Mesendoderm (in vitro differentiated cells): ENCODE results near the gene SSH2.

Experiments used
- DNase-seq: peaks from one replicate; pipeline ENCODE4 v3.0.0; 2013
- H2AK5ac ChIP-seq: 2 replicates; pipeline ENCODE4 v1.6.1; 2013; ENCODE audit warnings: low read length, inconsistent platforms
- H2BK120ac ChIP-seq: 2 replicates; pipeline ENCODE4 v1.6.1; 2013; ENCODE audit warnings: low read depth, mild to moderate bottlenecking, low read length, moderate library complexity, mixed read lengths
- H2BK15ac ChIP-seq: replicated peaks from 2 replicates; pipeline ENCODE4 v1.6.1; 2013; ENCODE audit warnings: low read depth, mild to moderate bottlenecking, moderate library complexity
- H2BK5ac ChIP-seq: 2 replicates; pipeline ENCODE4 v1.6.1; 2013; ENCODE audit warnings: low read length, inconsistent platforms
- H3K18ac ChIP-seq: 2 replicates; pipeline ENCODE4 v1.6.1; 2013; ENCODE audit warnings: mild to moderate bottlenecking, low read length, mixed read lengths
- H3K23ac ChIP-seq: one replicate; pipeline ENCODE4 v1.6.1; 2013; ENCODE audit warnings: low read length
- H3K27ac ChIP-seq: 2 replicates; pipeline ENCODE4 v1.5.1; 2013; ENCODE audit warnings: low read depth, mild to moderate bottlenecking, inconsistent platforms, low read length, moderate library complexity
- H3K27me3 ChIP-seq: 2 replicates; pipeline ENCODE4 v1.6.1; 2013; ENCODE audit warnings: low read length, control low read depth, mild to moderate bottlenecking, inconsistent platforms; ENCODE audit not compliant: insufficient read depth, poor library complexity
- H3K36me3 ChIP-seq: 2 replicates; pipeline ENCODE4 v1.6.1; 2013; ENCODE audit warnings: low read length, inconsistent platforms; ENCODE audit not compliant: control insufficient read depth, insufficient read depth
- H3K4ac ChIP-seq: one replicate; pipeline ENCODE4 v1.6.1; 2013; ENCODE audit warnings: low read depth, mild to moderate bottlenecking, low read length, moderate library complexity
- H3K4me1 ChIP-seq: 2 replicates; pipeline ENCODE4 v1.6.1; 2013; ENCODE audit warnings: low read depth, low read length, inconsistent platforms; ENCODE audit not compliant: control insufficient read depth
- H3K4me2 ChIP-seq: 2 replicates; pipeline ENCODE4 v1.6.1; 2013; ENCODE audit warnings: low read length
- H3K4me3 ChIP-seq: 2 replicates; pipeline ENCODE4 v1.5.1; 2013; ENCODE audit warnings: mild to moderate bottlenecking, low read length
- H3K56ac ChIP-seq: one replicate; pipeline ENCODE4 v1.6.1; 2013; ENCODE audit warnings: low read length
- H3K79me1 ChIP-seq: 2 replicates; pipeline ENCODE4 v1.6.1; 2013; ENCODE audit warnings: low read length, inconsistent platforms
- H3K79me2 ChIP-seq: 2 replicates; pipeline ENCODE4 v1.6.1; 2013; ENCODE audit warnings: mild to moderate bottlenecking, low read length; ENCODE audit not compliant: control insufficient read depth, insufficient read depth
- H3K9ac ChIP-seq: 2 replicates; pipeline ENCODE4 v1.6.1; 2013; ENCODE audit warnings: low read length, inconsistent platforms
- H4K5ac ChIP-seq: one replicate; pipeline ENCODE4 v1.6.1; 2013; ENCODE audit warnings: low read length
- H4K8ac ChIP-seq: one replicate; pipeline ENCODE4 v1.6.1; 2013; ENCODE audit warnings: low read depth, mild to moderate bottlenecking, control low read depth, low read length, moderate library complexity
- WGBS: extraction: QIAGEN DNeasy Blood & Tissue Kit; methylation state at CpG from one replicate; pipeline ENCODE4 v1.1.7; 2013; ENCODE audit warnings: low lambda C conversion rate, missing lambda C conversion rate; ENCODE audit not compliant: insufficient coverage; ENCODE audit errors: extremely low coverage; 5-methylcytosine and 5-hydroxymethylcytosine counted together

The SSH2 gene

GRCh38 chr17:29593591-29594518 is 336.2 kb downstream of the SSH2 start:
- peak overlapping the region; percentile 51 for H3K4me2 ChIP-seq
- peak; percentile 87 for DNase-seq
- no peak overlapping the region for H2BK120ac ChIP-seq
- H3K4ac ChIP-seq = no peak overlapping the region
- peak overlapping the region; percentile 43 for H3K9ac ChIP-seq
- H3K4me3 ChIP-seq = peak overlapping the region; percentile 30
- peak overlapping the region; percentile 72 for H3K56ac ChIP-seq
- no peak overlapping the region for H4K5ac ChIP-seq
- H4K8ac ChIP-seq = no peak overlapping the region
- no peak overlapping the region for H2AK5ac ChIP-seq
- no peaks in the 10 kb centered on the region for H3K79me1 ChIP-seq
- no peak overlapping the region for H3K18ac ChIP-seq
- no peak overlapping the region for H2BK5ac ChIP-seq
- no peak overlapping the region for H2BK15ac ChIP-seq
- no peaks in the 10 kb centered on the region for H3K79me2 ChIP-seq
- no peak overlapping the region for H3K27ac ChIP-seq
- peaks cover 7% of the 10 kb centered on the region for H3K4me1 ChIP-seq
- H3K23ac ChIP-seq = no peak overlapping the region
- no peaks in the 10 kb centered on the region for H3K27me3 ChIP-seq
- no CpG with 5 or more reads among the region's 64 CpGs for WGBS
- no peaks in the 10 kb centered on the region for H3K36me3 ChIP-seq

GRCh38 chr17:29592850-29593551 is 337.0 kb downstream of the SSH2 start, which contains the start of gene ANKRD13B:
Gene ANKRD13B, plus strand, starts transcription at chr17:29593132. Its CDS starts 490 bp downstream, at chr17:29593622.
- Histone ChIP-seq H3K36me3 (no peaks in the 10 kb centered on the region), H3K9ac (peak within 1 kb of the TSS; percentile 48), H3K56ac (peak within 1 kb of the TSS; percentile 72), H3K4ac (no peak within 1 kb of the TSS), H2AK5ac (no peak within 1 kb of the TSS), H3K79me2 (peaks cover 4% of the 10 kb centered on the region), H2BK15ac (no peak within 1 kb of the TSS), H3K23ac (no peak within 1 kb of the TSS), H3K4me2 (peak within 1 kb of the TSS; percentile 60), H3K18ac (no peak within 1 kb of the TSS), H4K5ac (no peak within 1 kb of the TSS), H2BK120ac (no peak within 1 kb of the TSS), H3K4me1 (peaks cover 7% of the 10 kb centered on the region), H3K79me1 (no peaks in the 10 kb centered on the region), H4K8ac (no peak within 1 kb of the TSS), H3K4me3 (peak within 1 kb of the TSS; percentile 46), H3K27ac (no peak within 1 kb of the TSS), H3K27me3 (no peaks in the 10 kb centered on the region), H2BK5ac (no peak within 1 kb of the TSS)
- no peak for DNase-seq
- no CpG with 5 or more reads among the region's 96 CpGs for WGBS

- H3K4me2 ChIP-seq = peak overlapping the region; percentile 91
- no peak overlapping the region for H2BK120ac ChIP-seq
- WGBS = no CpG with 5 or more reads among the region's 25 CpGs
- H2BK15ac ChIP-seq = no peak overlapping the region
- H2AK5ac ChIP-seq = no peak overlapping the region
- peak overlapping the region; percentile 70 for H3K9ac ChIP-seq
- H3K4me1 ChIP-seq = peaks cover 1% of the 10 kb centered on the region
- H4K8ac ChIP-seq = no peak overlapping the region
- H4K5ac ChIP-seq = no peak overlapping the region
- peak overlapping the region; percentile 92 for H3K56ac ChIP-seq
- H3K23ac ChIP-seq = no peak overlapping the region
- no peak overlapping the region for H3K4ac ChIP-seq
- H2BK5ac ChIP-seq = no peak overlapping the region
- no peak overlapping the region for H3K27ac ChIP-seq
- peak overlapping the region; percentile 80 for H3K4me3 ChIP-seq
- no peaks in the 10 kb centered on the region for H3K36me3 ChIP-seq
- peak; percentile 95 for DNase-seq
- no peaks in the 10 kb centered on the region for H3K27me3 ChIP-seq
- H3K18ac ChIP-seq = no peak overlapping the region
- H3K79me1 ChIP-seq = peaks cover 5% of the 10 kb centered on the region
- H3K79me2 ChIP-seq = peaks cover 13% of the 10 kb centered on the region
Observed at GRCh38 chr17:29591737-29592608, 338.1 kb downstream of the SSH2 start.

GRCh38 chr17:29591146-29591736 is 338.8 kb downstream of the SSH2 start:
- WGBS = no CpG with 5 or more reads among the region's 31 CpGs

More at GRCh38 chr17:29591146-29591736, 338.8 kb downstream of the SSH2 start:
- peak overlapping the region; percentile 91 for H3K4me2 ChIP-seq
- H3K4ac ChIP-seq = no peak overlapping the region
- no peaks in the 10 kb centered on the region for H3K27me3 ChIP-seq
- no peak overlapping the region for H2BK5ac ChIP-seq
- no peak overlapping the region for H2BK15ac ChIP-seq
- peak overlapping the region; percentile 92 for H3K56ac ChIP-seq
- no peak overlapping the region for H3K27ac ChIP-seq
- peaks cover 1% of the 10 kb centered on the region for H3K4me1 ChIP-seq
- H4K5ac ChIP-seq = no peak overlapping the region
- H3K9ac ChIP-seq = peak overlapping the region; percentile 70
- no peak overlapping the region for H3K23ac ChIP-seq
- no peak overlapping the region for H2AK5ac ChIP-seq
- H3K18ac ChIP-seq = no peak overlapping the region
- no peak overlapping the region for H2BK120ac ChIP-seq
- H4K8ac ChIP-seq = no peak overlapping the region
- peak; percentile 92 for DNase-seq
- H3K79me2 ChIP-seq = peaks cover 17% of the 10 kb centered on the region
- H3K4me3 ChIP-seq = peak overlapping the region; percentile 80
- peaks cover 7% of the 10 kb centered on the region for H3K79me1 ChIP-seq
- no peaks in the 10 kb centered on the region for H3K36me3 ChIP-seq
